GM21529 (cell line): ENCODE measurements around the gene UBL4A.
"Not testable (repeated sequence)": the region's sequence is repeated elsewhere in the genome, so short reads cannot be mapped to it uniquely, and the experiment has no call there.

Experiments
- ATAC-seq: cut with Tn5 transposase; IDR thresholded peaks from one replicate; pipeline ENCODE4 v1.9.1; 2021; ENCODE audit not compliant: unreplicated experiment

The UBL4A gene

GRCh38 chrX:154509455-154509854 is 23.0 kb upstream of the UBL4A start:
- no peak for ATAC-seq

- no peak for ATAC-seq
Measured at GRCh38 chrX:154508384-154508745, 21.9 kb upstream of the UBL4A start.

DNA sequence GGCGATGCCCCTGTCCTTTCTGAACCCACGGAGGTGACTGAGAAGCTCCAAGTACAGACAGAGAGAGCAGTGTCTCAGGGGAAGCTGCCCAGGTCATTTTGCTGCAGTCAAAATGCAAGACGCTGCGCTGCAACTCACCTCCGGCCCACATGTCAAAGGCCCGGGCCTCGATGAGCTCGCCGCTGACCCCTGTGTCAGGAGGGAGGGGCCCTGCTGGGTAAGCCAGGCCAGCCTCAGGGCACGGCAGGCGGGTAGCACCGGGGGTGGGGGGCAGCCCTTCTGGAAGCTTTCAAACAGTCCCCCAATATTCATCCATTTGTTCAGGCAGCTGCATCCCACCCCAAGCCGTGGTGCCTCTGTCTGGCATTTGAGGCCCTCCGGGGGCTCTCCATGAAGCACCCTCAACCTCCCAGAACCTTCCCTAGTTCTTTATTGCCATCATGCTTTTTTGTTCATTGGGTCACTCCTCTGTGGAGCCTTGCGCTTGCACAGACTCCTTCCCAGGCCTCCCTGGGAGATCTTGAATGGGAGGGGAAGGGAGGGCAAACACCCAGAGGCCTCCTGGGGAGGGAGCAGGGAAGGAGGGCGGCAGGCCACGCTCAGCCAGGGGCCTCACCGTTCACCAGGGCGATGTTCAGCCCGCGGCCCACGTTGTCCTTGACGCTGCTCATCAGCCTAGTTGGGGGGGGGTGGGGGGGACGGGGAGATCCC is 21.4 kb upstream of the UBL4A start:
- no peak for ATAC-seq

DNA sequence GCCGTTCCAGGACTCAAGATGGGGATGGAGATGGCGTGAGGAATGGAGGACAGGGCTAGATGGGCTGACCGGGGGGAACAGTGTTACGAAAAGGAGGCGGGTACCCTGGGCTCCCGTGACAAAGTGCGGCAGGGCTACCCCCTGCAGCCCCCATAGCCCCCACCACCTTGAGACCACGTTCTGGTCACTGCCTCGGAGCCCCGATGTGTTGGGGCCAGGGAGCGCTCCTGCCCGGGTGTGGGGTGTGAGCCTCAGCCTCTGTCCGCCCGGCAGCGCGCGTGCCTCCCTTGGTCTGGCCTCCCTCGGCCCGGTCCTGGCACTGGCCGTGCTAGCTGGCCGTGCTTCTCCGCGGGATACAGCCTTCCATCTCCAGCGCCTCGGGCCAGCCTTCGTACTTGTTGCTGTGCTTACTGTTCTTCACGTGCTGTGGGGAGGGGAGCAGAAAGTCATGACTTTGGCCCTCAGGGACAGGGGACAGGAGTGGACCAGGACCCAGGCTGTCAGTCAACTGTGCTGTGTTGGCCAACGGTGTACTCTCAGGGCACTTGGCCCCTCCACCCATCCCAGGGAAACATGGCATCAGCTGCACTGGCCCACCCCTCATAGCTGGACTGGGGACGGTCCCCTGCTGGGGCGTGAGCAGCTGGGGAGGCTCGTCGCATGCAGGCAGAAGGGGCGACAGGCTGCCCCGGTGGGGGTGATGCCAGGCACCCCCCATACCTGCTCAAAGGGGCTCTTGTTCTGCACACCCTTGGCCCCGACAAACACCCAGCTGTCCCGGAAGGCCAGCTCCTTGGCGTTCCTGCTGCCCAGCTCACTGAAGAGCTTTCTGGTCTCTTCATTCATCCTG is 20.3 kb upstream of the UBL4A start:
- no peak for ATAC-seq

DNA sequence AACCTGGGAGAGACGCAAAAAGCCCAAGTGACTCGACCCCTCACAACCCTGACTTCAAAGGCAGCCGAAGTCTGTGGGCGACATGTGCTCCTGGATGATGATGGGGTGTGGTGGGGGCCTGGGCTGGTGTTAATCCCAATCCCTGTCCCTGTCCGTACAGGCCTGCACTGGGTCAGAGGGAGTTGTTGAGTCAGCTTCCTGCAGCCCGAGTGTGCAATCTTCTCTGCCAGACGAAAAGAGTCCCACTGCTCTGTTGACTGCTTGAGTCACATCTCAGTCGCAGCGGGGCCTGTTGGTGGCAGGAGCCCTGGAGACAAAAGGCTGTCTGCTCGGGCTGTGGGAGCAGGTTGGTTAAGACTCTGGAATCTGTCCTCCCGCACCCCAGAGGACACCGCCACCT is 19.3 kb upstream of the UBL4A start:
- no peak for ATAC-seq

GRCh38 chrX:154502989-154503388 is 16.6 kb upstream of the UBL4A start:
- no peak for ATAC-seq

GRCh38 chrX:154502098-154502497 is 15.7 kb upstream of the UBL4A start:
- no peak for ATAC-seq

DNA sequence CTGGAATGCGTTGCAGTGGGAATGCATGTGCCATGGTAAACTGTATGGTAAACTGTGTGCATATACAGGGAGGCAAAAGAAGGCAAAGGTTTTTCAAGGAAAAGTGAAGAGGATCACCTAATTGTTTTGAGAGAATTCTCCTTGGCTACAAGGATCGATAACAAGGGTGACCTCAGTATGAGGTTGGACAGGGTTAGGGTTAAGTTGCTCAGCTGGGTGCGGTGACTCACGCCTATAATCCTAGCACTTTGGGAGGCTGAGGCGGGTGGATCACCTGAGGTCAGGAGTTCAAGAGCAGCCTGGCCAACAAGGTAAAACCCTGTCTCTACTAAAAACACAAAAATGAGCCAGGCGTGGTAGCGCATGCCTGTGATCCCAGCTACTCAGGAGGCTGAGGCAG is 15.0 kb upstream of the UBL4A start:
- not testable (repeated sequence) for ATAC-seq

DNA sequence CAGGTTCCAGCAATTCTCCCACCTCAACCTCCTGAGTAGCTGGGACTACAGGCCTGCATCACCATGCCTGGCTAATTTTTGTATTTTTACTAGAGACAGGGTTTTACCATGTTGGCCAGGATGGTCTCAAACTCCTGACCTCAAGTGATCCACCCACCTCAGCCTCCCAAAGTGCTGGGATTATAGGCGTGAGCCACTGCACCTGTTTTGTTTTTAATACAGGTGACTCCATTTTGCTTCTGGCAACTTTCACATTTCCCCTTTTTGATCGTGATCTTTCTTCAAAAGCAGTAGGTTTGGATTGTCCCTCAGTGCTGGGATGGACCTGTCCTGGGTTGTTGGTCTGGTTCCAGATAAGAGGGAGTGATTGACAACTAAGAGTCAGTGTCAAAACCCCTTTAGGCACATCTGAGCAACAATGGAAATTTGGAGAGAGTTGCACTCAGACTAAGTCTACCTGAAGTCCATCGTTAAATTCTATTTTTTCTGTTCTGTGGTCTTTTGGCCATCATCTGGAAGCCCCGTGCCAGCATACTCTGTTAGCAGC is 10.2 kb upstream of the UBL4A start:
- ATAC-seq = not testable (repeated sequence)

DNA sequence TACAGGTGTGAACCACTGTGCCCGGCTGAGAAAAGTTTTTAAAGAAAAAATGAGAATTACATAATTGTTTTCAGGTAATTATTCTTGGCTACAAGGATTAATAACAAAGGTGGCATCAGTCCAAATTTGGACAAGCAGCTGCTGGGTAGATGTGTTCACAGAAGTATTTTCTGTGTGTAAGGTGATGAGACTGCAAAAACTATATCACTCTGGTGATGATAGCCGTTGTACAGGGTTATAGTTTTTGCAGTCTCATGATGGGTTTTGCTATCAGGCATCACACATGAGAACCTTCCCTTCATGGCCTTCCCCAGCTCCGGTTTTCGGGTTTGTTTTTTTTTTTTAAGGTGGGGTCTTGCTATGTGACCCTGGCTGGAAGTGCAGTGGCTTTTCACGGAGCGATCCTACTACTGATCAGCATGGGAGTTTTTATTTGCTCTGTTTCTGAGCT is 9.1 kb upstream of the UBL4A start:
- no peak for ATAC-seq

GRCh38 chrX:154494715-154495114 is 8.3 kb upstream of the UBL4A start:
- ATAC-seq = no peak

DNA sequence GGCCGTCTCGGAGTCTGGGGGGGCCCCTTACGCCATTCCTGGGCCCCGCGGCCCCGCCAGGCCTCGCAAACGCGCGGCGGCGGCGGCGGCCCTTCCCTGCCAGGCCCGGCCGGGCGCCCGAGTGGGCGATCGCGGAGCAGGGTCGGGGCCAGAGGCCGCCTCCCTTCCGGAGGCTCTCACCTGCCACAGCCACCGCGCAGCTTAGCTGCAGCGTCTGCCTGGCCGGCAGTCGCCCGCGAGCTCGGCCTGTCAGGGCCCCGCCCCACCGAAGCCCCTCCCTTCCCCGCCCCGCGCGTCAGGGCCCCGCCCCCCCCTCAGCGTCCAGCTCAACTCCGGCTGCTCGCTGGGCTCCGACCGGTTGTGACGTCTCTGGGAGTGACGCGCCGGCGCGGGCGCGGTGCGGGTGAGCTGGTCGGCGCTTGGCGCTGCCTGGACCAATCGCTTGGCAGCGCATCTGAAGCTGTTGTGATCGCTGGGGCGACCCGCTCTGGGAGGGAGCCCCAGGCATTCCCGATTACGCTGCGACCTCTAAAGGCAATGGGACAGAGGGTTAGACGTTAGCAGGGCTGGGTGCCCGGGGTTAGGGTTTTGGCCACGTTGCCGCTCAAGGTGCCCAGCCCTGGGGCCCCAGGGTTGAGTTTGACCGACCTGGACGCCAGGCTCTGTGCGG is 4.1 kb upstream of the UBL4A start, which contains the start of gene SLC10A3:
Gene SLC10A3 (minus strand): TSS at position 216 of the 670 bp plus-strand sequence. CDS start 1,689 bp downstream, outside the sequence.
- peak; percentile 81 for ATAC-seq

DNA sequence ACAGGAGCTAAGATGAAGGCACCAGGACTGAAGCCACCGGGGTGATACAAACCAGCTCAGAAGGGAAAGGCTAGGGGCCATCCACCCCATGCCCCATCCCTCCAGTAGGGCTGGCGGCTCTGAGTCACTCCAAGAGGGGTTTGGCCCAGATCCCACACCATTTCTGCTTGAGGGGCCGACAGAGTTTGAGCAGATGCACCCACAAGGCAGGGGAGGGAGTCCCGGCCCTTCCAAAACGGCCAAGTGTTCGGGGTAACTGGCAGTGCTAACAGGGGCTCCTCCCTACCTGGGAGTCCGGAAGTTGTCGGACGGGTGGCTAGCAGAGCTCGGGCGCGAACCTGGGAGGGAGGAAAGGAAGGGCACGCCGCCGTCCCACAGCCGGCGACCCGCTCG is 3.6 kb upstream of the UBL4A start:
- peak; percentile 20 for ATAC-seq

GRCh38 chrX:154489182-154489581 is 2.8 kb upstream of the UBL4A start:
- ATAC-seq = no peak

- no peak for ATAC-seq
Measured at GRCh38 chrX:154488336-154489075, 2.1 kb upstream of the UBL4A start.

- ATAC-seq = no peak
Measured at GRCh38 chrX:154487518-154488290, 1.3 kb upstream of the UBL4A start.

DNA sequence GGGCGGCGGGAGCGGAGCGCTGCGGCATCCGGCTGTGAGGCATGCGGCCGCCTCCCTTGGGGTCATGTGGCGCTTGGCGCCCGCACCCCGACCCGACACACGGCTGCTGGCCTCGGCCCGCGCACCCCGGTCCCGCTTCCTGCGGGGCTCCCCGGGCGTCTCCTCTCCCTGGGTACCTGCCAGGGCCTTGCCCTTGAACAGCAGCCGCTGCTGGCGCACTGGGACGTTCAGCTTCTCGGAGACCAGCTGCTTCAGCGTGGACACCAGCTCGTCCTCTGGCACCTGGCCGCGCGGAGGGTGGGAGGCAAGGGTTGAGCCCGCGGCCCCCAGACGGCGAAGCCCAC is 391 bp downstream of the UBL4A start:
- no peak for ATAC-seq

GRCh38 chrX:154485150-154486051 is 1.0 kb downstream of the UBL4A start:
- no peak for ATAC-seq
